Keratinocyte (primary cell): Measurements from ENCODE around the gene KHDC1L. TPM values are rescaled to one million over a fixed set of nuclear protein-coding genes. Genes with fewer than 3 reads are reported as not detected.

Experiments
- DNase-seq: peaks from one replicate; pipeline ENCODE4 v3.0.0-alpha.2; 2011; ENCODE audit warnings: low read depth, missing footprints, low spot score
- FAIRE-seq: peaks from 2 replicates; lab custom pipeline; 2011; peaks lifted over from hg19 to GRCh38; lab: Jason Lieb, UNC
- H2AFZ ChIP-seq: 2 replicates; pipeline ENCODE4 v1.6.0; 2012; ENCODE audit warnings: low read length, control low read depth, inconsistent platforms; ENCODE audit not compliant: control insufficient read depth
- H3K27ac ChIP-seq: 2 replicates; pipeline ENCODE4 v1.5.1; 2011; ENCODE audit warnings: low read length; ENCODE audit not compliant: control insufficient read depth, insufficient read depth
- H3K27me3 ChIP-seq: 3 replicates; pipeline ENCODE4 v1.6.0; 2011; ENCODE audit warnings: low read length; ENCODE audit not compliant: control insufficient read depth, insufficient read depth; ENCODE audit errors: extremely low read depth
- H3K36me3 ChIP-seq, 2 experiments: 2 replicates in 1 of 2; 3 replicates in 1 of 2; pipeline ENCODE4 v1.5.1; 2011; ENCODE audit warnings: low read length in 2 of 2, mild to moderate bottlenecking in 1 of 2; ENCODE audit not compliant: control insufficient read depth in 2 of 2, insufficient read depth in 2 of 2; ENCODE audit errors: extremely low read depth in 1 of 2
- H3K4me1 ChIP-seq: 3 replicates; pipeline ENCODE4 v1.5.1; 2011; ENCODE audit warnings: low read length; ENCODE audit not compliant: control insufficient read depth, insufficient read depth; ENCODE audit errors: extremely low read depth
- H3K4me2 ChIP-seq: 3 replicates; pipeline ENCODE4 v1.6.0; 2011; ENCODE audit warnings: low read depth, low read length; ENCODE audit not compliant: control insufficient read depth, insufficient read depth; ENCODE audit errors: extremely low read depth
- H3K4me3 ChIP-seq, 3 experiments: fragments of 200-600 bp in 1 of 3; sonication (generic) in 1 of 3; 2 replicates in 2 of 3; 3 replicates in 1 of 3; pipeline ENCODE4 v1.5.1; 2011 to 2016; ENCODE audit warnings: low read length in 3 of 3, mild to moderate bottlenecking in 3 of 3, control low read depth in 2 of 3, inconsistent platforms in 1 of 3, low read depth in 1 of 3, mixed read lengths in 1 of 3, mixed run types in 1 of 3, moderate library complexity in 1 of 3; ENCODE audit not compliant: control insufficient read depth in 2 of 3, insufficient read depth in 2 of 3; ENCODE audit errors: extremely low read depth in 1 of 3
- H3K79me2 ChIP-seq: 2 replicates; pipeline ENCODE4 v1.6.0; 2012; ENCODE audit warnings: low read length; ENCODE audit not compliant: control insufficient read depth, insufficient read depth
- H3K9ac ChIP-seq: 3 replicates; pipeline ENCODE4 v1.6.0; 2011; ENCODE audit warnings: low read length; ENCODE audit not compliant: control insufficient read depth, insufficient read depth; ENCODE audit errors: extremely low read depth
- H3K9me1 ChIP-seq: 3 replicates; pipeline ENCODE4 v1.6.0; 2011; ENCODE audit warnings: low read length; ENCODE audit not compliant: control insufficient read depth, insufficient read depth; ENCODE audit errors: extremely low read depth
- H3K9me3 ChIP-seq: 2 replicates; pipeline ENCODE4 v1.5.1; 2012; ENCODE audit warnings: low read depth, low read length; ENCODE audit not compliant: control insufficient read depth
- H4K20me1 ChIP-seq: 3 replicates; pipeline ENCODE4 v1.6.0; 2011; ENCODE audit warnings: low read length; ENCODE audit not compliant: control insufficient read depth, insufficient read depth; ENCODE audit errors: extremely low read depth
- EZH2 ChIP-seq: IDR thresholded peaks from one replicate; pipeline ENCODE4 v1.6.1; 2012; ENCODE audit warnings: inconsistent platforms, mild to moderate bottlenecking, low read length, moderate library complexity
- dilution Hi-C: fragments of 300-500 bp; cut with MboI; formaldehyde crosslinking; loops from one replicate; pipeline ENCODE4 v1.7.0; 2020; ENCODE audit warnings: low sequenced_read_pairs; ENCODE audit not compliant: extremely low pct_ligation_motif_present
- polyA plus RNA-seq, 5 experiments: library from polyadenylated mRNA; depleted of rRNA in 3 of 5; stranded (reverse) in 3 of 5; stranded (forward) in 1 of 5; unstranded in 1 of 5; fragments of >200 nt; gene quantifications; 1 replicate in 1 of 5; 2 replicates in 3 of 5; 3 replicates in 1 of 5; pipeline versions ENCODE4 v1.2.1 to v1.2.3, GENCODE V29; 2011 to 2012; ENCODE audit warnings: missing spikeins in 2 of 5, low read depth in 1 of 5, low replicate concordance in 1 of 5
- TF ChIP-seq, protein P1 (sequence below), 3 experiments: IDR thresholded peaks in 1 of 3; conservative IDR thresholded peaks in 1 of 3; optimal IDR thresholded peaks in 1 of 3; 2 replicates in 2 of 3; 3 replicates in 1 of 3; pipeline versions ENCODE3 to v1.5.1; 2011; ENCODE audit warnings: low read length in 3 of 3, mild to moderate bottlenecking in 3 of 3, moderate library complexity in 2 of 3, control low read depth in 1 of 3, inconsistent platforms in 1 of 3; ENCODE audit not compliant: insufficient read depth in 2 of 3; ENCODE audit errors: extremely low read depth in 1 of 3

The KHDC1L gene
- polyA plus RNA-seq, 1 donor (not counting 4 experiments of a cell fraction or from before 2014, with no cell fraction given), result not detected

DNA sequence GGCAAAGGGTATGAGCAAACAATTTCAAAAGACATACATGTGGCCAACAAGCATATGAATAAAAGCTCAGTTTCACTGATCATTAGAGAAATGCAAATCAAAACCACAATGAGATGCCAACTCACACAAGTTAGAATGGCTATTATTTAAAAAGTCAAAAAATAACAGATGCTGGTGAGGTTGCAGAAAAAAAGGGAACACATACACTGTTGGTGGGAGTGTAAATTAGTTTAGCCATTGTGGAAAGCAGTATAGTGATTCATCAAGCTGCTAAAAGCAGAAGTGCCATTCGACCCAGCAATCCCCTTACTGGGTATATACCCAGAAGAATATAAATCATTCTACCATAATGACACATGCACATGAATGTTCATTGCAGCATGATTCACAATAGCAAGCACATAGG, 6.7 kb upstream of the KHDC1L start:
- Histone ChIP-seq H2AFZ (no peak overlapping the region), H3K9me1 (no peaks in the 10 kb centered on the region), H3K9me3 (no peaks in the 10 kb centered on the region), H3K4me3 (no peak overlapping the region), H3K9ac (no peak overlapping the region), H3K79me2 (no peaks in the 10 kb centered on the region), H3K27me3 (no peaks in the 10 kb centered on the region), H3K36me3 (no peaks in the 10 kb centered on the region), H3K27ac (no peak overlapping the region), H3K4me1 (peaks cover 21% of the 10 kb centered on the region), H3K4me2 (no peak overlapping the region), H4K20me1 (no peaks in the 10 kb centered on the region)
- TF ChIP-seq, protein P1, sequence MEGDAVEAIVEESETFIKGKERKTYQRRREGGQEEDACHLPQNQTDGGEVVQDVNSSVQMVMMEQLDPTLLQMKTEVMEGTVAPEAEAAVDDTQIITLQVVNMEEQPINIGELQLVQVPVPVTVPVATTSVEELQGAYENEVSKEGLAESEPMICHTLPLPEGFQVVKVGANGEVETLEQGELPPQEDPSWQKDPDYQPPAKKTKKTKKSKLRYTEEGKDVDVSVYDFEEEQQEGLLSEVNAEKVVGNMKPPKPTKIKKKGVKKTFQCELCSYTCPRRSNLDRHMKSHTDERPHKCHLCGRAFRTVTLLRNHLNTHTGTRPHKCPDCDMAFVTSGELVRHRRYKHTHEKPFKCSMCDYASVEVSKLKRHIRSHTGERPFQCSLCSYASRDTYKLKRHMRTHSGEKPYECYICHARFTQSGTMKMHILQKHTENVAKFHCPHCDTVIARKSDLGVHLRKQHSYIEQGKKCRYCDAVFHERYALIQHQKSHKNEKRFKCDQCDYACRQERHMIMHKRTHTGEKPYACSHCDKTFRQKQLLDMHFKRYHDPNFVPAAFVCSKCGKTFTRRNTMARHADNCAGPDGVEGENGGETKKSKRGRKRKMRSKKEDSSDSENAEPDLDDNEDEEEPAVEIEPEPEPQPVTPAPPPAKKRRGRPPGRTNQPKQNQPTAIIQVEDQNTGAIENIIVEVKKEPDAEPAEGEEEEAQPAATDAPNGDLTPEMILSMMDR (optimal IDR thresholded peaks at IDR 0.05 in 1 of 3, IDR thresholded peaks at IDR 0.05 in 1 of 3, conservative IDR thresholded peaks at IDR 0.05 in 1 of 3; ENCODE audit: extremely low read depth in 1 of 3, insufficient read depth in 2 of 3, low read length in 3 of 3), result no peak
- TF ChIP-seq EZH2, result no peak
- DNase-seq, result no peak
- dilution Hi-C loops, result no loop called here
- FAIRE-seq, result no peak

DNA sequence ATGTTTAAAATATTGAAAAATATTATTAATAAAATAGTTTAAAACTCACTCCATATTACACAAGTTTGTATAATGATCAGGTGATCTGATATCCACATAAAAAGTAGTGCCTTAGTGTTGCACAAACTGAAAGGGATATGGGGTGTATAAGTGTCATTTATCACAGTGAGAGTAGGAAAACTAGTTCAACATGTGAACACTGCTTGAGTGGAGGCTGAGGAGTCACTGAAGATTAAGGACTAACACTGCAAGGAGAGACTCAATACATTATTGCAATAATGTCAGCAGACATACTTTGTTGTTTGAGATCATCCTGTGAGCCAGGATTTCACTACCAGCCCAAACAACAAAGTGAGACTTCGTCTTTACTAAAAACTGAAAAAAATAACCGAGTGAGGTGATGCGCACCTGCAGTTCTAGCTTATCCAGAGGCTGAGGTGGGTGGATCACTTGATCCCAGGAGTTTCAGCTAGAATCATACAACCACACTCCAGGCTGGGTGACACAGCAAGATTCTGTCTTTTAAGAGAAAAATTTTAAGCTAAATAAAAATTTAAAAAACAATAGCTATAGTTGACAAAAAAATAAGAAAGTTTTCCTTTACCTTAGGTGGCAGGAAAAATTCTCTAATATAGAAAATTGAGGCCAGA, 2.4 kb upstream of the KHDC1L start:
- Histone ChIP-seq H3K36me3 (no peaks in the 10 kb centered on the region), H4K20me1 (no peaks in the 10 kb centered on the region), H3K27ac (no peak overlapping the region), H3K9me1 (no peaks in the 10 kb centered on the region), H3K9ac (no peak overlapping the region), H2AFZ (no peak overlapping the region), H3K4me3 (no peak overlapping the region), H3K4me2 (no peak overlapping the region), H3K9me3 (no peaks in the 10 kb centered on the region), H3K27me3 (no peaks in the 10 kb centered on the region), H3K79me2 (no peaks in the 10 kb centered on the region), H3K4me1 (peaks cover 3% of the 10 kb centered on the region)
- no peak for TF ChIP-seq EZH2
- TF ChIP-seq, protein P1 (optimal IDR thresholded peaks at IDR 0.05 in 1 of 3, IDR thresholded peaks at IDR 0.05 in 1 of 3, conservative IDR thresholded peaks at IDR 0.05 in 1 of 3; ENCODE audit: extremely low read depth in 1 of 3, insufficient read depth in 2 of 3, low read length in 3 of 3), result no peak
- dilution Hi-C loops, result no loop called here
- DNase-seq (no peak), FAIRE-seq (no peak)
